ENCODE measurements around the gene MYH13.

GRCh38 chr17:10305398-10305797 is 67.4 kb downstream of the MYH13 start:
- TF ChIP-seq CTCF (IDR thresholded peaks at IDR 0.05) (no peak), POLR2AphosphoS5 (IDR thresholded peaks at IDR 0.05) (no peak), POLR2A (IDR thresholded peaks at IDR 0.05) (no peak), EP300 (IDR thresholded peaks at IDR 0.05) (no peak)

Data from suprapubic skin (tissue), 4 donors.